NCI-H446 treated with DMSO at 0.1 percent for 48 hours (cell line): ENCODE results near the gene KCTD13.
"Not testable (repeated sequence)": the region's sequence is repeated elsewhere in the genome, so short reads cannot be mapped to it uniquely, and the experiment has no call there.

Experiments used
- DNase-seq: peaks from one replicate; lab custom pipeline; 2025; lab: John Stamatoyannopoulos, UW

The KCTD13 gene, protein sequence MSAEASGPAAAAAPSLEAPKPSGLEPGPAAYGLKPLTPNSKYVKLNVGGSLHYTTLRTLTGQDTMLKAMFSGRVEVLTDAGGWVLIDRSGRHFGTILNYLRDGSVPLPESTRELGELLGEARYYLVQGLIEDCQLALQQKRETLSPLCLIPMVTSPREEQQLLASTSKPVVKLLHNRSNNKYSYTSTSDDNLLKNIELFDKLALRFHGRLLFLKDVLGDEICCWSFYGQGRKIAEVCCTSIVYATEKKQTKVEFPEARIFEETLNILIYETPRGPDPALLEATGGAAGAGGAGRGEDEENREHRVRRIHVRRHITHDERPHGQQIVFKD

DNA sequence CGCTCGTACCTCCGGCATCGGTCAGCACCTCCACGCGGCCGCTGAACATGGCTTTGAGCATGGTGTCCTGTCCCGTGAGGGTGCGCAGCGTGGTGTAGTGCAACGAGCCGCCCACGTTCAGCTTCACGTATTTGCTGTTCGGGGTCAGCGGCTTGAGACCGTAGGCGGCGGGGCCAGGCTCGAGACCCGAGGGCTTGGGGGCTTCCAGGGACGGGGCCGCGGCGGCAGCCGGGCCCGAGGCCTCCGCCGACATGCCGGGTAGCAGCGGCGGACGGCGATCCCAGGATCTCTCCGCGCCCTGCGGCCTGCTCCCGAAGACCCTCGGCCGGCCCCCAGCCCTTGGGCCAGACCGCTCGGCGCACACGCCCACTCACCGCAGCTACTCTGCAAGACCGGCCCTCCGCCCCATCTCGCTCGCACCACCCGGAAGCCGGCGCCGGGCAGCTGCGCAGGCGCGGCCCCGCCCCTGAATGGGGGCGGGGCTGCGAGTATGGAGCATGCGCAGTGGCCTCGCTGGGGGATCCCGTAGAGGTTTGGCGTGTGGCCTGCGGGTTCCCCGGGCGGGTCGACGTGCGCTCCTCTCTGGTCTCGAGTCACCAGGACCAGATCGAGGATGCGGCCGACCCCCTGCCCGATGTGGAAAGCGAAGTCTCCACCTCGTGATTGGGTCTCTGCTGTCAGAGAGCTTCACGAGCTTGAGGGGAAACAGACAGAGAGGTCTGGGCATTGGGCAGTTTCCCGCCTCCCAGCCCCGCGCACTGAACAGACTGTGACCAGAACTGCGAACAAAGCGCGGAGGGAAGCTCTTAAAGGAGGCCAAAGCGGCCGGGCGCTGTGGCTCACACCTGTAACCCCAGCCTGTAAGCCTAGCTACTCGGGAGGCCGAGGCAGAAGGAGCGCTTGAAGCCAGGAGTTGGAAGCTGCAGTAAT lies at the start of gene KCTD13:
KCTD13 (minus strand) TSS at position 446 of the 930 bp plus-strand sequence; CDS start at position 253, 193 bp downstream.
- peak; percentile 50 for DNase-seq

DNA sequence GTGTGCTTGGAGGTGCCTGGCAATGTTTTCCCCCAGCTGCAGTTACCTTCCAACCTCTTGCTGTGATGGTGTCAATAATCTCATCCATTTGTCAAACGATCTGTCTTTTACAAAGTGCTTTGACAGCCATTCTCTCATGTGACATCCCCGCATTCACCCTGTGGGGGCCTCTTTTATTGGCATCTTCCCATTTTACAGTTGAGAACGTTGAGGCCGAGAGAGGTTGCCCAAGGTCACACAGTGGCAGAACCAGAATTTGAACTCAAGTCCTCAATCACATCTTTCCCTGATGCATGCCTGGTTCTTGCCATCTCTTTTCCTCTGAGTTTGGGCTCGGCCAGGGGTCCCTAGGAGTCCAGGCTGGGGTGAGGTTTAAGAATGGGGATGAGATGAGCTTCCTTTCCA lies 49.1 kb upstream of the KCTD13 start:
- DNase-seq, result no peak

GRCh38 chr16:29974291-29975133 lies 48.5 kb upstream of the KCTD13 start:
- DNase-seq, result no peak

GRCh38 chr16:29973384-29974246 lies 47.6 kb upstream of the KCTD13 start, which contains the start of gene TAOK2:
Gene TAOK2 (plus strand): TSS chr16:29973868. CDS start chr16:29977773, 3,905 bp downstream.
- peak; percentile 98 for DNase-seq

GRCh38 chr16:29972992-29973383 lies 47.0 kb upstream of the KCTD13 start:
- DNase-seq, result no peak

DNA sequence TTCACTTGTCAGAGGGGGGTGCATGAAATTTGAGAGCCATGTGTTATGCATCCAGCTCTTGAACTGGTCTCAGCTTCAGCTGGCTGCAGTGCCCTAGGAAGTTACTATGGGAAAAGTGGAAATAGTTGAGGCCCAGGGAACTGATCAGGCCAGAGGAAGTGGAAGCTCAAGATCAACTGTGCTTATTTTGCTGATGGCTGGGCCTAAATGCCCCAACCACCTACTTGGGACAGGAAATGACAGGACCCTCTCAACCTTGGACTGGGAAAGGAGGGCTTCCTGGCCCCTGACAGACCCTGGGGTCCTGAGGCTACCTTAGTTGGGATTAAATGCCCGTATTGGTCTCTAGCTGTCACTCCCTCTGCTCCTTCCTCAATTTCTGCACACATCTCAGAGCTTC lies 46.5 kb upstream of the KCTD13 start:
- no peak for DNase-seq

DNA sequence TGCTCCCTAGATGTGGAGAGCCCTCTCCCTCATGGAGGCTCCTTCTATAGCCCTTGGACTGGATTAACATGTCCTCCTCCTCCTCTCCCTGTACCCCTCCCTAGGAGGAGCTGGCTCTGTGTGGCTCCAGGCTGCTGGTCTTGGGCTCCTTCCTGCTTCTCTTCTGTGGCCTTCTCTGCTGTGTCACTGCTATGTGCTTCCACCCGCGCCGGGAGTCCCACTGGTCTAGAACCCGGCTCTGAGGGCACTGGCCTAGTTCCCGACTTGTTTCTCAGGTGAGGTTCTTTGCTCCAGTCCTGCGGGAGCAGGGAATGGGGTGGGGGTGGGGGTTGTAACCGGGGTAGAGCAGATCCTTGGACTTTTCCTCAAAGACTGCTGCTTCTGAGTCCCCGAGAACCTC lies 45.3 kb upstream of the KCTD13 start:
- DNase-seq, result no peak

GRCh38 chr16:29968205-29968604 lies 42.2 kb upstream of the KCTD13 start:
- no peak for DNase-seq

DNA sequence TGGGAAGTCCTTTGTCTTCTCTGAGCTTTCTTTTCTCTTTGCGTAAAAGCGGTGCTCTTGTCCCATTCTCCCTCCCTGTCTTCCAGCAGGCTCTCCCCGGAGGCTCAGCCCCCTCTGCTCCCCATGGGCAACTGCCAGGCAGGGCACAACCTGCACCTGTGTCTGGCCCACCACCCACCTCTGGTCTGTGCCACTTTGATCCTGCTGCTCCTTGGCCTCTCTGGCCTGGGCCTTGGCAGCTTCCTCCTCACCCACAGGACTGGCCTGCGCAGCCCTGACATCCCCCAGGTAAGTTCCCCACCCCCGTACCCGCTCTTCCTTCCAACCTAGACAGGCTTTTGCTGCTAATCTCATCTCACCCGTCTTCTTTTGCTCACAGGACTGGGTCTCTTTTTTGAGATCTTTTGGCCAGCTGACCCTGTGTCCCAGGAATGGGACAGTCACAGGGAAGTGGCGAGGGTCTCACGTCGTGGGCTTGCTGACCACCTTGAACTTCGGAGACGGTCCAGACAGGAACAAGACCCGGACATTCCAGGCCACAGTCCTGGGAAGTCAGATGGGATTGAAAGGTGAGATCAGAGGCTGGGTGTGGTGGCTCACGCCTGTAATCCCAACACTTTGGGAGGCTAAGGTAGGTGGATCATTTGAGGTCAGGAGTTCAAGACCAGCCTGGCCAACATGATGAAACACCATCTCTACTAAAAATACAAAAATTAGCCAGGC lies 37.2 kb upstream of the KCTD13 start:
- no peak for DNase-seq

DNA sequence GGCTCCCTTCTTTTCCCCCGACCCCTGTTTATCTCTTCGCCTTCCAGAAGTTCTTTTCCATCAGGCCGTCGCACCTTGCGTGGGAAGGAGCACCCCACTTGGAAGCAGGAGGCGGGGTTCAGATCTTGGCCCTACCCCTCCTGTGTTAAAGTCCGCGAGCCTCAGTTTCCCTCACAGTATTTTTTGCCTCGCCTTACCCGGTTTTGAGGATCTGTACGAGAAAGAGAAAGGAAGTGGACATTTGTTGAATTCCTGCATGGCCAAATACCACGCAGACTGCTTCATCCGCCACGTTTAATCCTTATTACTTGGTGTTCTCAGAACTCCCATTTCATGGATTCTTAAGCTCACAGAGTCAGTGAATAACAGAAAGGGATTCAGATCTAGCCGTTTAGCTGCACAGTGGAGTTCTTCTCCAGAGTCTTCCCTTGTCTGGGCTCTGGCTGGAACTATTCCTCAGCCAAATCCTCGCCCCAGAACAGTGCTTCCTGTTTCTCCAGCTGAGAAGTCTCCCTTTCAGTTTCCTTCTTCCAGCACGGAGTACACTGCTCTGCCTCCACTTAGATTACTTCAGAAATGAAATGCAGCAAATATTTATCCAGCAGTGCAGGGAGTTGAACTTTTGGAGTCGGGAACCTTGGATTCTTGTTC lies 36.4 kb upstream of the KCTD13 start:
- no peak for DNase-seq

DNA sequence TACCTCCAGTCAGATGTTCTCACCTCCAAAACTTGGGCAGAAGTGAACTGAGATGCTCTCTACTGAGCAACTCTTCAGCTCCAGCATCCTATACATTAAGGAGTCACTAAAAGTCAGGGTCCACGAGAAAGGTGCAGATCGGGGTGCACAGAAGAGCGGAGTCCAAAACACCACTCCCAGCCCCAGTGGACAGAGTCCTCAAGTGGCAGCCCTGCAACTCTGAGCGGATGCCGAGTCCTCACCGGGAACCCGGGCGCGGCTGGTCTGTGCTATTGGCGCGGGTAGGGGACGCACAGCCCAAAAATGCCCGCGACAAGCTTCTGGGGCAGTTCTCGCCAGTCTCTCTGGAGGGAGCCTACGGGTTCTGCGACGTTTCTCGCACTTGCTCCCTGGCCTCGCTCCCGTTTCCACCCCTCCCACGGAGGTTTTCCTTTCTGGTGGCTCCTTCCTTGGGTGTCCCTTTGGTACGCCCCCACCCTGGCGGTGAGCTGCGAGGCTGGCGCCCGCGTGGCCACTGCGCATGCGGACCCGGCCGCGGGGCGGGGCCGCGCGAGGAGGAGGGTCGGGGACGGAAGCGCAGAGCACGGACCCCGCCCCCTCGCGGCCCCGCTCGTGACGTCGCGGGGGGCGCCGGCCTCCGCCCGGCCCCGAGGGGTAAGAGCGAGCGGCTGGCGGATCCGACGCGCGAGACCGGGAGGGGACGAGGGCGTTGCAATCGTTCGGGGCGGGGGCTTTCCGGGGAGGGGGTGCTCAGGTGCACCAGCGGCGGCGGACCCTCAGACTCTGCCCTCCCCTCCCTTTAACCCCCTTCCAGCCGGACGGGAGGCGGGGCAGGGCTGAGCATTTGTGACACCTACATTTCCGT lies 35.7 kb upstream of the KCTD13 start, which contains the start of gene TMEM219:
TMEM219 (plus strand) TSS at position 601 of the 865 bp plus-strand sequence. CDS start 1,065 bp downstream, outside the sequence.
- peak; percentile 71 for DNase-seq

- no peak for DNase-seq
These were observed 35.1 kb upstream of the KCTD13 start for GRCh38 chr16:29961127-29961478.

- DNase-seq, result not testable (repeated sequence)
These were observed 33.8 kb upstream of the KCTD13 start for GRCh38 chr16:29959821-29960220.

- DNase-seq, result no peak
These were observed 33.3 kb upstream of the KCTD13 start for GRCh38 chr16:29959293-29959692.

DNA sequence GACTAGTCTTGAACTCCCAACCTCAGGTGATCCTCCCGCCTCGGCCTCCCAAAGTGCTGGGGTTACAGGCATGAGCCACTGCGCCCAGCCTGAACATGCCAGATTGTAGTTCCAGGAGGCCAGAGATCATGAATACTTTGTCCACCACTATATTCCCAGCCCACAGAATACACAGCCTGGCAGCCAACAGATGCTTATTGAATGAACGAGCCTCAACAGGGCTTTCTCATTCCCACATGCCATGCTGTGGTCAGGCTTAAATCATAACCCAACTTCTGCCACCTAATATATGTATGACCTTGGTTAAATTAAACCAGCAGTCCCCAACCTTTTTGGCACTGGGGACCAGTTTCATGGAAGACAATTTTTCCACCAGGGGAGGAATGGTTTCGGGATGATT lies 32.7 kb upstream of the KCTD13 start:
- no peak for DNase-seq

- DNase-seq, result no peak
These were observed 25.8 kb upstream of the KCTD13 start for GRCh38 chr16:29951625-29952365.

GRCh38 chr16:29950806-29951461 lies 24.9 kb upstream of the KCTD13 start:
- DNase-seq, result no peak

DNA sequence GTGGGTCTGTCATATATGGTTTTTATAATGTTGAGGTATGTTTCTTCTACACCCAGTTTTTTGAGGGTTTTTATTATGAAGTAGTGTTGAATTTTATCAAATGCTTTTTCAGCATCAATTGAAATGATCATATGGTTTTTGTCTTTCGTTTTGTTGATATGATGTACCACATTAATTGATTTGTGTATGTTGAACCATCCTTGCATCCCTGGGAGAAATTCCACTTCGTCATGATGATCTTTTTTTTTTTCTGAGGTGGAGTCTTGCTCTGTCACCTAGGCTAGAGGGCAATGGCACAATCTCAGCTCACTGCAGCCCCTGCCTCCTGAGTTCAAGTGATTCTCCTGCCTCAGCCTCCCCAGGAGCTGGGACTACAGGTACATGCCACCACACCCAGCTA lies 21.9 kb upstream of the KCTD13 start:
- DNase-seq, result no peak
